HG03097 (cell line): ENCODE data around the gene NFAM1.

Experiments
- ATAC-seq: cut with Tn5 transposase; IDR thresholded peaks from one replicate; pipeline ENCODE4 v1.9.1; 2021; ENCODE audit not compliant: unreplicated experiment, low FRiP score

NFAM1 gene

DNA sequence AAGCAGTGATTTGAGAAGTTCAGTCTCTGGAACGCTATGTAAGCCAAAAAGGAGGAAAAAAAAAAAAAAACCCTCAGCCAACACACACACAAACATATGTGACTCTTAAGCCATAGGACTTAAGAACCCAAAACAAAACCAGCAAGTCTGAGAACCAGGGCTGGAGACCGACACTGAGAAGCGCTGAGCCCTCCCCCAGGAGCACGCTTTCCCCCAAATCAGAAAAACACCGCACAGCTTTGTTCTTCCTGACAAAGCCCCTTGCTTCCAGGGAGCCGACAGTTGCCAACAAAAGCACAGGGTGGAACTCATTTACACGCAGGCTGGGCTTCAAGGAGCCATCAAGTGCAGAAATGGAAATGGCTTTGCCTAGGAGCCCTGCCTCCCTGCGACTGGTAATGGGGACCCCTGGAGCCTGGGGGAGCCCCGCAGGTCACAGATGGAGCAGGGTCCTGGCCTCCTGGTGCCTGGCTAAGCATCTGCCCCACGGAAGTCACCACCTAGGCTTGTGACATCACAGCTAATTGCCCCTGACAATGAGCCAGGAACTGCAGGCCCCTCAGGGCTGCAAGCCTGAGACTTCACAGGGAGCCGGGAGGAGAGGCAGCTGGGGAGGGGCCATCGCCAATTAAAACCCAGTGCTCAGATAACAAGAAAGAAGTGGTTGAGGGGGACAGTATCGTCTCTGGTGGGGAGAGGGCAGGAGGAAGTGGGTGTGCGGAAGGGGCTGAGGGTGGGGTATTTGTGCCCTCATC is 66.9 kb downstream of the NFAM1 start:
- ATAC-seq: no peak

DNA sequence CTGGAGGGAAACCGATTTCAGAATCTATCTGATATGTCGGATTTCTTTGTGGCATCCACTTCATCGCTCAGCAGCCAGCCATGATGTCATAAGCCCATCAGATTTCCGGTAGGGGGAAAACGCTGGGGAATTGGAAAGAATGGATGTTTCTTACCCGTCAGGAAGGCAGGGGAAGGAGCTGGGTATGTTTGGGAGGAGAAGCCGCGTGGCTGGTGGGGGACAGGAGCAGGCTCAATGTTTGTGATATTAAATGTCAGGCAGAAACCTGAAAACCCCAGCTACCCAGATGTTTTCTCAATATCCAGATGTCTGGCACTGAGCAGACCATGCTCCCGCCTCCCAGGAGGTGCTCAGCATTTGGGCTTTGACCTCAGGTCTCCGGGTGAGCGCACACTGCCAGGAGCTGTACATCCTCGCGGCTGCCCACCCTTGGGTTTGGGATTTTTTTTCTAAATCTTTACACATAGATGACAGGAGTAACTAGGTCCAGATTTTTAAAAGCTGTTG is 67.5 kb downstream of the NFAM1 start:
- ATAC-seq: no peak

DNA sequence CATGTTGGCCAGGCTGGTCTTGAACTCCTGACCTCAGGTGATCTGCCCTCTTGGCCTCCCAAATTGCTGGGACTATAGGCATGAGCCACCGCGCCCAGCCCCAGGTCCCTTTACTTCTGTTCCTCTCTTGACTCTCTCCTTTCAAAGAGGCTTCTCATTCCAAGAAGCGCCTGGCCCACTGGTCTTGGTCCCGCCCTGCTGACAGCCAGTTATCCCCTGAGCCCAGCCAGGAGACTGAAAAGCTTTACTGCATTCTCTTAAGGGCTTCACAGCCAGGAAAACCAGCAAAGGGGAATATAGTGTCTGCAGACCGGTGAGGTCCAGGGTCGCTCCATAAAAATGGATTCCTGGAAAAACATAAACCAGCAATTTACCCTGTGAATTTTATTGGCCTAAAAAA is 68.3 kb downstream of the NFAM1 start:
- no peak for ATAC-seq

DNA sequence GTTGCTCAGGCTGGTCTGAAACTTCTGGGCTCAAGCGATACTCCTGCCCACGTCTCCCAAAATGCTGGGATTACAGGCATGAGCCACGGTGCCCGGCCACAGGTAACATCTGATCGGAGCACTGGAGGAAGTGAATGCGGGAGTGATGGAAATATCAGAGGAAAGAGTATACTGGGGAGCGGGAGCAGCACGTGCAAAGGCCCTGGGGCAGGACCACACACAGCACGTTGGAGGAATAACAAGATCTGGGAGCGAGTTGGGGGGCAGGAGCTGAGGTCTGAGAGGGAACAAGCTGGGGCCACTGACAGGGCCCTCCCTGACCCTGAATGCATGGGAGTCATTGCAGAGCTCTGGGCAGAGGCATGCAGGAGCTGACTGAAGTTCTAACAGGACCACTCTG is 70.7 kb downstream of the NFAM1 start:
- ATAC-seq: no peak

DNA sequence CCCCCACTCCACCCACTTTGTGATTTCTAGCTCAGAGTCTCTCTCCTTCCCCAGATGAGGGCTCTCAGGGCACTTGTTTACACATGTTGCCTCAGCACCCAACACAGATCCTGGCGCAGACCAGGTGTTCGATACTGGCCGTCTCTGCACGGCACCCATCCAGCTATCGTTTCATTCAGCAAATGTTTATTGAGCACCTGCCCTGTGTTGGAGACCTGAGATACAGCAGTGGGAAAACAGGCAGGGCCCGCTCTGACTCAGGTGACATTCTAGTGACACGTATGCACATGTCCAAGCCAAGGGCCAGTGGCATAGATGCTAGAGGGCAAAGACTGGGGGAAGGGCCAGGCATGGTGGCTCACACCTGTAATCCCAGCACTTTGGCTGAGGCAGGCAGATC is 71.9 kb downstream of the NFAM1 start:
- no peak for ATAC-seq

DNA sequence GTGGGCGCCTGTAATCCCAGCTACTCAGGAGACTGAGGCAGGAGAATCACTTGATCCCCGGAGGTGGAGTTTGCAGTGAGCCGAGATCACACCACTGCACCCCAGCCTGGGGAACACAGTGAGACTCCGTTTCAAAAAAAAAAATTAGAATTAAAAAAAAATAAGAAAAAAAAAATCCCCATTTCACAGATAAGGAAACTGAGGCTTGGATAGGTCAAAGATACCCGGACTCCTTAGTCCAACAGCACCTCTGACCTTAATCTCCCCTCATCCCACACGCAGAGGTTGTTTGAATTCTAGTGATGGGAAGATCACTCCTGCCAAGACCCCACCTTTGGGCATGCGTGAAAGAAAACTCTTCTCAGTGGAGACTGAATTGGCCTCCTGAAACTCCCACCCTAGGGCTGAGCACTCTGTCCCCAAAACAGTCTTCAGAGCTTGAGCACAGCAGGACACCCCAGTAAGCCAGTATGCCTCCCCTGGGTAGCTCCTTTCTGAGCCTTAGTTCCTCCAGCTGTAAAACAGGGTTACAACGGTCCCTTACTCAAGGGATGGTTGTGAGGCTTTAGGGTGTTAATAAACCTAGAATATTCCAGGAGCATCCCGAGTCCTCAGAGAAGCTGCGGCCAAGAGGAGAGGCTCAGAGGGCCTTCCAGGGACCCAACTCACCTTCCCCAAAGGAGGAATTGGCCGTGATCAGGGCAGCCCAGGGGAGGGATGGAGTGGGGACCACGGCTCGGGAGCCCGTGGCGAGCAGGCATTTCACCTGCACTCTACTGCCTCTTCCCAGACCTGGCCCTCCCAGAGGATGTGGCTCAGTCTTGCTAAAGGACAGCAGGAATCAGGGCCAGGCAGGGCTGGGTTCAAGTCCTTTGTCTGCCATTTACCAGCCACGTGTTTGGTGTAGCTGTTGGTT is 73.3 kb downstream of the NFAM1 start:
- no peak for ATAC-seq

DNA sequence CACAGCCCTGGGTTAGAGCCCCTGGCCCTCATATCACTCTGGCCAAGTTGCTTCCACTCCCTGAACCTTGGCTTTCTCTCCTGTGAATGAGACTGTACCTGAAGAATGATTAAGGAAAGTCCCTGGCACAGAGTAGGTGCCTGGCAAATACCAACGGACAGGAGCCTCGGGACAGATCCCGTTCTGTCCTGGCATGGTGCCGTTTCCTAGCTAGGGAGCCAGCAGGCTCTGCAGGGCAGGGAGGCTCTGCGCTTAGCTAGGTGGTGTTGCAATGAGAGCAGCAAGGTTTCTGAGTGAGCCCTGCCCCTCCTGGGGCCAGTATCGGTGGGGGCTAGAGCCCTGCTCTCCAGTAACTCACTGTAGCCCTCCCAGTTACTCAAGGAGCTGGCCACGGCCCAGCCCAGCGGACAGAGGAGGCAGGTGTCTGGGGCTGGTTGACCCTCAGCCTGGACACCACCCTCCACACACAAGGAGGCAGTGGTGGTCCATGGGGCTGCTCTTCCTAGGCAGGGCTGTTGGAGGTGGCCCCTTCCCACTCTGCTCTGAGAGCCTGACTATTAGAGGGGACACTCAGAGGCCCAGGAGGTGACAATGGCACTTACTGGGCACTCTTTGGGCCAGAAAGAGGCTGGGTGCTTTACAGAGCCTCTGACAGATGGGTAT is 74.4 kb downstream of the NFAM1 start:
- no peak for ATAC-seq

DNA sequence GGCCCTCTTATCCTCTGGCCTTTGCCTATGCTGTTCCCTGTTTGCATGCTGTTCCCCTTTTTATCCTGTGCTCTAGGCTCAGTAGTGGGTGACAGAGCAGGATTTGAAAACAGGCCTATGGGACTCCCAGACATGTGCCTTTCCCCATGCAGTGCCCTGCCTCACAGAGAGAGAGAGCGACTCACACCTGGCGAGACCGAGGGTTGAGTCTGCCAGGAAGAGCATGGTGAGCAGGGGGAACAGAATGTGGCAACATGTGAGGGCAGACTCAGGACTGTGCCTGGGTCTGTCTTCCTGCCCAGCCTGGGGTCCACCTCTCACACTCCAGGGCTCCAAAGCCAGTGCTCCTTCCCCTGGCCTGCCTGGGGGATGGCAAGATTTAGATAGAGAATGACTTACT is 75.0 kb downstream of the NFAM1 start:
- no peak for ATAC-seq

DNA sequence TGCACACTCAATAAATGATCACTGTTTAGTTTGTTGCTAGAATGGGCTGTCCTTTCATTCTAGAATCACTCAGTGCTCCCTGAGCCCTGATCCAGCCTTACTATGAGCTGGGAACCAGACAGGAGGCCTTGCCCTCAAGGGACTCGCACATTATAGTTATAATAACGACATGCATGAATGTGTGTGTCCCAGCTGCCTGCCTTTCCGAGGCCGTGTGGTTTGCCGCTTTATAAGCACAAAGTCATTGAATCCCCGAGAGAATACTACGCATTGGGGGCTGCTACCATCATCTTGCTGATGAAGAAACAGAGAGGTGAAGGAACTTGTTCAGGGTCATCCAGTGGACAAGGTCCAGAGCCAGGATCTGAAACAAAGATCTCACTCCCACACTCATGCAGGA is 75.7 kb downstream of the NFAM1 start:
- ATAC-seq: no peak

DNA sequence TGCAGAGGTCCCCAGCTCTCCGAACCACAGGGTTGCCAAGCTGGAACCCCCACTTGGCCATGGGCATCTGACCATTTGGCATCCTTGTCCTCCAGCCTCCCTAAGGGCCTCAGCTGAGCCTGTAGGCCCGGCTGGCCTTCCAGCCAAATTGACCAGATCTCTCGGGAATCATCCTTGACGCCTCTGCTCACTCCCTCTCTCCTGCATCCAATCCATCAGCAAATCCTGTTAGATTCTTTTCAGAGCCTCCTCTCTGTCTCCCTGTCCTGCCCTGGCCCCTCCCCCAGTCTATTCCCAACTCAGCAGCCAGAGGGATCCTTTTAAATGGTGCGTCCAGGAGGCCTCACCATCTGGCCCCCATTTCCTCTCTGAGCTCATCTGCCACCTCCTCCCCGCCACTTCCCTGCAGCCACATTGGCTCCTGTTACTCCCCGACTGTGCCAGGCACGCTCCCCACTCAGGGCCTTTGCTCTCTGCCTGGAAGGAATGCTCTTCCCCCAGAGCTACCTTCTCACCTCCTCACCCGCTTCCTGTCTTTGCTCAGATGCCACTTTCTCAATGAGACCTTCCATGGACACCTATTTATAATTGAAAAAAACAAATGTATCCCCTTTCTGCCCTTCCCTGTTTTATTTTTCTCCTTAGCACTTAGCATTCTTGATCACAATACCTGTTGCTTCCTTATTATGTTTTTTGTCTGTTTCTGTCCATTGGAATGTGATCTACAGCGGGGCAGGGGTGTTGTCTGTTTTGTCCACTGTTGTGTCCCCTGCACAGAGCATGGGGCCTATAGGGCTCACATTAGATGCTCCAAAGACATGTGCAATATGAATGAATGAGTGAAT is 78.1 kb downstream of the NFAM1 start:
- no peak for ATAC-seq

DNA sequence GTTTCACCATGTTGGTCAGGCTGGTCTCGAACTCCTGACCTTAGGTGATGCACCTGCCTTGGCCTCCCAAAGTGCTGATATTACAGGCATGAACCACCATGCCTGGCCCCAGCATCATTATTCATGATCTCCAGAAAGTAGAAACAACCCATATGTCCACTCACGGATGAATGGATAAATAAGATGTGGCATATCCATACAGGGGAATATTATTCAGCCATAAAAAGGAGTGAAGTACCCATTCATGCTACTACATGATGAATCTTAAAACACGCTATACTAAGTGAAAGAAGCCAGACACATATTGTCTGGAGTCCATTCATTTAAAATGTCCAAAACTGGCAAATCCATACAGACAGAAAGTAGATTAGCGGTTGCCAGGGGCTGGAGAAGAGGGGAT is 81.8 kb downstream of the NFAM1 start:
- ATAC-seq: no peak

DNA sequence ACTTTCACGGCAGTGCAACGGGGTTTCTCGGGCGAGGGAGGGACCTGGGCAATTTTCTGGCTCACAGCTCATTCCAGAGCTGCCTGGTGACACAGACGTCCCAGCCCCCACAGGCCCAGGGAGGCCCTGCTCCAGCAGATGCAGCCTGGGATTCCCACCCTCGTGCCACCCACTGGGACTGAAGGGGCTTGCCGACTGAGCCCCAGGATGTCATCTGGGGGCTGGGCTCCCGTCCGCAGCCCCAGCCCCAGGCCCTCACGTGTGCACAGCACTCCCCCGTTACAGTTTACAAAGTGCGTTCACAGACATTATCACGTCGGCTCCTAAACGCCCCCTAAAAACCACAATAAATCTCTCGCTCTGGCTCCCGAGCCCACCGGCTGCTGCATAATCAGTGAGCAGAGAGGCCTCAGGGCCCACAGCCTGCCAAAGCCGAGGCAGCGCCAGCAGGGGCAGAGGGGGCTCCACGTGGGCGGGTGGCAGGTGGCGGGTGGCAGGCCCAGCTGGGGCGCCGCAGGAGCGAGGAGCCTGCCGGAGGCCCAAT is 84.8 kb downstream of the NFAM1 start:
- ATAC-seq: no peak

DNA sequence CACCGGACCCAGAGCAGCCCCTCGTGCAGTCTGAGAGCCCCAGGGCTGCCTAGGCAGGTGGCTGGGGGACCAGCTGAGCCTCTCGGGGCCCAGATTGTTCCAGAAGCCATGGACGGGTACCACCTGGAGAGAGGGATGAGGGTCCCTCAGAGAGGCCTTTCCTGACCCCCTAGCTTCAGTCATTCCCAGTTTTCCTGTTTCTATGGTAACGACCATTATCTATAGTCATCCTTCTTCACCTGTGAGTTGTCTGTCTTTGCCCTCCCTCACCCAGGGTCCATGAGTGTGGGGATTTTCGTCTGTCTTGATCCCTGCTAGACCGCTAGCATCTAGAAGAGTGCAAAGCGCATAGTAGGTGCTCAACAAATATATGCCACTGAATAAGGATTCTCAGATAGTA is 85.5 kb downstream of the NFAM1 start:
- no peak for ATAC-seq

DNA sequence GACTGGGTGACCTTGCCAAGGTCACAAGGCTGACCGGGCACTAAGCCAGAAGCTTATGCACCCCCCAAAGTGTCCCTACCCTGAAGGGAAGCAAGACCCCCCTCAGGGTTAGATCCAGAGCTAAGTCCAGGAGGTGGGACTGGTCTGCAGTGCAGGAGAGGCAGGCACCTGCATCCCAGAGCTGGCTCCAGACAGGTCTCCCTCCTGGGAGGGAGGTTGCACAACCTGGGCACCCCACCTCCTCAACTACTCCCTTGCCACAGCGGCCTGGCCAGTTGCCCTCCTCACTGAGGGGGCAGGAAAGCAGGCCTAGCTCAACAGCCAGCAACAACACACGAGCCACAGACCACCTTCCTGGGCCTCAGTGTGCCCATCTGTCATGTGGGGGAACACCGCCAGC is 86.7 kb downstream of the NFAM1 start:
- ATAC-seq: no peak

DNA sequence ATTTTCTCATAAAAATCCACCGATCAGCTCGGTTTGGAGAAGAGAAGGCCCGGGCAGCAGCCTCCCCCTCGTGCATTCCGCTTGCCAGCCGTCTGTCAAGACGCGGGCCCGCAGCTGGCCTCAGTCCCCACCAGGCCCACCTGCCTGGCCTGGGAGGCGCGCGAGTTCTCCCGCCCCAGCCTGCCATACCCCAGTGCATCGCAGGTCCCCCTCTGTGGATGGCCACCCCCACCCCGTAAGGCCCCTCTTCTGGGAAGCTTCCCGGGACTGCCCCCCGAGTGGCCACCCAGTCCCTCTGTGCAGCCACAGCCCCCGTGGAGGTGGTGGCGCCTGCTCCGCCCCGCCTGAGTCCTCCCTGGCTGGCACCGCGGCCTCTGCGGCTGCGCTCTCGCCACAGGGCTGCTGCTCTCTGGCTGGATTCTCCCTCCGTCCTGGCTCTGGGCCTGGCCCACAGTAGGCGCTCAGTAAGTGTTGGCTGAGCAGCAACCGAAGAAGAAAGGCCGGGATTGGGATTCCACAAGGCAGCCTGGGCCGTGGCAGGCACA is 87.8 kb downstream of the NFAM1 start:
- no peak for ATAC-seq

DNA sequence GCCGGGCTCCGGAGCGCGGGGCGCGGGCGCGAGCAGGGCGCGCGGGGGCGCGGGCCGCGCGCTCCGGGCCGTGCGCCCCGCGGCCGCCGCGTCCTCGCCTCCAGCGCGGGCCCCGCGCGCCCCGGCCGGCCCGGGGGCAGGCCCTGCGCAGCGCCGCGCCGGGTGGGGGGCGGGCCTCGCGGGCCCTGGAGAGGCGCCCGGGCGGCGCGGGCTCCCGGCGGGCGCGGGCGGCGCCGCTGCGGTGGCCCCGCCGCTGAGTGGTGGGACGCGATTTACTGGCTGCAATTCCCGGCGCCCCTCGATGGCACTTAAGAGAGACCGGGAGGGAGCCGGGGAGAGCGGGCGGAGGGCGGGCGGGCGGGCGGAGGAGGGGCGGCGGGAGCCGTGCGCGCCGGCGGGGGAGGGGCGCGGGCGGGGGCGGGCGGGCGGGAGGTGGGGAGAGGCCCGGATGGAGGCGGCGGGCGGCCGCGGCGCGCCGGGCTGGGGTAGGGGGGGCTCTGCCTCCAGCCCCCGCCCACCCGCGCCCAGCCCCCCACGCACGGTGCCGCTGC is 88.6 kb downstream of the NFAM1 start:
- ATAC-seq: no peak

DNA sequence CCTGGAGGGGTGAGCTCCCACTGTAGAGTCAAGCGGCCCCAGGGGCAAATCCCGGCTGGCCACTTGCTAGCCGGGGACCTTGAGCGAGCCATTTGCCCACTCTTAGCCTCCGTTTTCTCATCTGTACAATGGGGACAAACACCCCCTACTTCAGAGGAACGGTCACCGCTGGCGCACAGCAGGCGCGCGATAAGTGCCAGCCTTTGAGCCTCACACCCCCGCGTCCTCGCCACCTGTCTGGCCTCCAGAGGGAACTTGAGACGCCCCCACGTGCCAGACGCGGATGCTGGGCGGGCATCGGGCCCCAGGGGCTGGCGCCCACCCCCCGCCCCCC is 89.1 kb downstream of the NFAM1 start:
- no peak for ATAC-seq

DNA sequence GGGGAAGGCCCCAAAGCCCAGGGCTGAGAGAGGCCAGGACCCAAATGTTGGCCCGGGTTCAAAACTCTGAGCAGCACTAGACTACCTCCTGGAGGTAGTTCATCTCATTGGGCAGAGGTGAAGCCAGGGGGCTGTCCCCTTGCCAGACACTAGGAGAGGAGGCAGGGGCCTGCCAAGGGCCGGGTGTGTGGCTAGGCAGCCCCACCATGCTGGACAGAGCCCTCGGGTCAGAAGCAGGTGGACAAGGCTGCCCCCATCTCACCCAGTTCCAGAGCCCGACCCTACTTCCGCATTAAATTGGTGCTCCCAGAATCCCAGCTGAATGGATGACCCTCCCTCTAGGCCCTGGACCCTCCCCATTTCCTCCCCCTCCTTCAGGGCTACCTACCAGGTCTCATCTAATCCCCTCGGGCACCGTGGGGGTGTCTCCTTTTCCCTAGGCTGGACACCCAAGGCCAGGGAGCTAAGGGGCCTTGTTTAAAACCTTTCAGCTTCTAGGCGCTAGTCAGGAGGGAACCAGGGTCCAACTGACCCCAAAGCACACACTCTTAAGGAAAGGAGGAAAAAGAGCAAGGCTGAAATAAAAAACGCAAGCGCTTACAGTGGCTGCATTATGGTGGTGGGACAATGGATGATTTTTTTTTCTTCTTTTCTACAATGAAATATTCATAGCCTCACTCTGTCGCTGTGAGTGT is 89.6 kb downstream of the NFAM1 start:
- no peak for ATAC-seq

DNA sequence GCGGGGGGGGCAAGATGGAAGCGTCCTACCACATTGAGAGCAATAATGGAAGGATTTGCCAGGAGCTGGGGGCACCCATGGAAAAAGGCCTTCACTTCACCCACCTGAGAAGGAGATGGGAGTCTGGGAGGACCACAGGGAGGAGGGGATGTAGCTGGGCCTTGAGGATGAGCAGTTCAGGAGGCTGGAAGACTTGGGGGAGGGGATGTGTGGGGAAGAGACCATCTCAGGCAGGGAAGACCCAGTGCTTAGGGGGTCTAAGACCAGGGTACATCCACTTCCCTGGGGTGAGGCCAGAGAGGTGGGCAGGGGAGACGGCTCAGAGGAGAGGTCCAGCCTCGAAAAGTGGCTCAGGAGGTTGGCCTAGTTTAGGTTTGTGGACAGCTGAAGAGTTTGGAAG is 90.4 kb downstream of the NFAM1 start:
- ATAC-seq: no peak
